ENCODE measurements around the gene UNC5CL. TPM values are rescaled to one million over a fixed set of nuclear protein-coding genes. Genes with fewer than 3 reads are reported as not detected.

The UNC5CL gene
- total and polyA plus RNA-seq, 8 donors: 2.3 to 84.8 (median 13.1) TPM

GRCh38 chr6:41064841-41065240 lies 25.8 kb upstream of the UNC5CL start:
- intact Hi-C loops (cut with DNase I; ENCODE audit: low total_unique reads): no loop called here
- Histone ChIP-seq H3K27ac (peak overlapping the region in 4 of 5 donors; percentile 73 to 87 (median 85)), H3K27me3 (no peaks in the 10 kb centered on the region), H3K4me1 (peaks cover 36 to 84% (median 60%) of the 10 kb centered on the region in 4 donors), H3K36me3 (peaks cover 0 to 55% (median 42%) of the 10 kb centered on the region in 4 donors), H3K9me3 (no peaks in the 10 kb centered on the region), H3K4me3 (no peak overlapping the region)
- WGBS, 5 donors: 26 to 61% (median 42%) methylated on average over 5 of the region's 5 CpGs
- peak in 2 of 3 donors; percentile 46 to 69 for TF ChIP-seq POLR2AphosphoS5 (IDR thresholded peaks at IDR 0.05)
- TF ChIP-seq EP300 (IDR thresholded peaks at IDR 0.05): no peak
- DNase-seq: peak in 1 of 2 donors; percentile 78

- Histone ChIP-seq H3K4me3 (no peak overlapping the region), H3K27me3 (no peaks in the 10 kb centered on the region), H3K36me3 (peaks cover 0 to 45% (median 32%) of the 10 kb centered on the region in 4 donors), H3K9me3 (no peaks in the 10 kb centered on the region), H3K27ac (peak overlapping the region; percentile 73 to 88 (median 86)), H3K4me1 (peaks cover 44 to 84% (median 65%) of the 10 kb centered on the region in 4 donors)
- TF ChIP-seq, protein P1, sequence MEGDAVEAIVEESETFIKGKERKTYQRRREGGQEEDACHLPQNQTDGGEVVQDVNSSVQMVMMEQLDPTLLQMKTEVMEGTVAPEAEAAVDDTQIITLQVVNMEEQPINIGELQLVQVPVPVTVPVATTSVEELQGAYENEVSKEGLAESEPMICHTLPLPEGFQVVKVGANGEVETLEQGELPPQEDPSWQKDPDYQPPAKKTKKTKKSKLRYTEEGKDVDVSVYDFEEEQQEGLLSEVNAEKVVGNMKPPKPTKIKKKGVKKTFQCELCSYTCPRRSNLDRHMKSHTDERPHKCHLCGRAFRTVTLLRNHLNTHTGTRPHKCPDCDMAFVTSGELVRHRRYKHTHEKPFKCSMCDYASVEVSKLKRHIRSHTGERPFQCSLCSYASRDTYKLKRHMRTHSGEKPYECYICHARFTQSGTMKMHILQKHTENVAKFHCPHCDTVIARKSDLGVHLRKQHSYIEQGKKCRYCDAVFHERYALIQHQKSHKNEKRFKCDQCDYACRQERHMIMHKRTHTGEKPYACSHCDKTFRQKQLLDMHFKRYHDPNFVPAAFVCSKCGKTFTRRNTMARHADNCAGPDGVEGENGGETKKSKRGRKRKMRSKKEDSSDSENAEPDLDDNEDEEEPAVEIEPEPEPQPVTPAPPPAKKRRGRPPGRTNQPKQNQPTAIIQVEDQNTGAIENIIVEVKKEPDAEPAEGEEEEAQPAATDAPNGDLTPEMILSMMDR (IDR thresholded peaks at IDR 0.05): no peak
- TF ChIP-seq POLR2A (IDR thresholded peaks at IDR 0.05): no peak
- TF ChIP-seq POLR2AphosphoS5 (IDR thresholded peaks at IDR 0.05): no peak
- TF ChIP-seq EP300 (IDR thresholded peaks at IDR 0.05): no peak
- DNase-seq: no peak
- 30 to 50% (median 40%) methylated on average over 2 of the region's 2 CpGs for WGBS, 5 donors
- intact Hi-C loops (cut with DNase I; ENCODE audit: low total_unique reads): no loop called here
Observed at GRCh38 chr6:41063884-41064285, 24.9 kb upstream of the UNC5CL start.

DNA sequence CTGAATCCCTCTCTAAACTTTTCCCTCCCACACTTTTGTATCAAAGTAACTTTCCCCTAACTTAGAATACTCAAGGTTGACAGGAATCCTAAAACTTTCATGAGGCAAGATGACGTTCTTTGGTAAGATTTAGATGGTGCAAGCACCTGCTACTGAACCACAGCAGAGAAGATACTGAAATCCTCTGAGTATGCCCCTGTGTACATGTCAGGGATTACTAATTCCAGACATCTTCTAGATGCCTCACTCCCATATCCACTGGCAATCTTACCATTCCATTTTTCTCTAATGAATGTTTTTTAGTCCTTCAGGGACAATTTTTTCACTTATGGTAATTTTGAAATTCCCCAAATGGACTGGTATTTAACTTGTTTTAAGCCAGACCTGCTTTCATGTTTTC lies 23.0 kb upstream of the UNC5CL start:
- 62 to 81% (median 72%) methylated on average over 1 of the region's 1 CpG for WGBS, 5 donors

GRCh38 chr6:41061196-41061726 lies 22.2 kb upstream of the UNC5CL start:
- Histone ChIP-seq H3K27me3 (no peaks in the 10 kb centered on the region), H3K4me1 (peaks cover 46 to 96% (median 75%) of the 10 kb centered on the region in 4 donors), H3K4me3 (peak overlapping the region in 1 of 4 donors; percentile 0), H3K9me3 (no peaks in the 10 kb centered on the region), H3K36me3 (peaks cover 0 to 27% (median 14%) of the 10 kb centered on the region in 4 donors), H3K27ac (peak overlapping the region; percentile 25 to 87 (median 84))
- 69 to 74% (median 73%) methylated on average over 13 of the region's 13 CpGs for WGBS, 5 donors
- DNase-seq: peak in 1 of 2 donors; percentile 55
- intact Hi-C loops (cut with DNase I; ENCODE audit: low total_unique reads): no loop called here
- TF ChIP-seq, protein P1 (IDR thresholded peaks at IDR 0.05): no peak
- peak in 1 of 3 donors; percentile 34 for TF ChIP-seq POLR2AphosphoS5 (IDR thresholded peaks at IDR 0.05)

More for the DNA sequence above, 23.0 kb upstream of the UNC5CL start:
- H3K4me3 ChIP-seq: peak overlapping the region in 1 of 4 donors; percentile 0
- DNase-seq: no peak
- H3K27ac ChIP-seq: peak overlapping the region in 4 of 5 donors; percentile 56 to 87 (median 85)
- H3K36me3 ChIP-seq: peaks cover 0 to 27% (median 15%) of the 10 kb centered on the region in 4 donors
- peaks cover 51 to 97% (median 77%) of the 10 kb centered on the region in 4 donors for H3K4me1 ChIP-seq
- intact Hi-C loops (cut with DNase I; ENCODE audit: low total_unique reads): no loop called here
- TF ChIP-seq POLR2AphosphoS5 (IDR thresholded peaks at IDR 0.05): no peak
- no peak for TF ChIP-seq POLR2A (IDR thresholded peaks at IDR 0.05)
- H3K9me3 ChIP-seq: no peaks in the 10 kb centered on the region
- no peaks in the 10 kb centered on the region for H3K27me3 ChIP-seq

GRCh38 chr6:41059556-41059955 lies 20.5 kb upstream of the UNC5CL start:
- Histone ChIP-seq H3K27me3 (no peaks in the 10 kb centered on the region), H3K4me3 (no peak overlapping the region), H3K9me3 (no peaks in the 10 kb centered on the region), H3K27ac (peak overlapping the region in 3 of 5 donors; percentile 73 to 86 (median 84)), H3K36me3 (peaks cover 0 to 16% (median 7%) of the 10 kb centered on the region in 4 donors), H3K4me1 (peaks cover 39 to 96% (median 72%) of the 10 kb centered on the region in 4 donors)
- intact Hi-C loops (cut with DNase I; ENCODE audit: low total_unique reads): no loop called here
- no peak for DNase-seq
- 65 to 82% (median 80%) methylated on average over 1 of the region's 1 CpG for WGBS, 5 donors
- TF ChIP-seq, protein P1 (IDR thresholded peaks at IDR 0.05): no peak
- no peak for TF ChIP-seq POLR2A (IDR thresholded peaks at IDR 0.05)
- no peak for TF ChIP-seq POLR2AphosphoS5 (IDR thresholded peaks at IDR 0.05)
- TF ChIP-seq EP300 (IDR thresholded peaks at IDR 0.05): no peak
